IPS-18c (cell line): ENCODE measurements around the gene HOXA2.

Experiments used
- H3K4me3 ChIP-seq: 2 replicates; pipeline ENCODE4 v1.7.0; 2013; ENCODE audit warnings: low read depth, mild to moderate bottlenecking, low read length, moderate library complexity; ENCODE audit not compliant: insufficient read depth
- H3K9me3 ChIP-seq: one replicate; pipeline ENCODE4 v1.6.1; 2013; ENCODE audit warnings: mild to moderate bottlenecking, low read length, moderate library complexity; ENCODE audit not compliant: control insufficient read depth, insufficient read depth

Gene HOXA2

DNA sequence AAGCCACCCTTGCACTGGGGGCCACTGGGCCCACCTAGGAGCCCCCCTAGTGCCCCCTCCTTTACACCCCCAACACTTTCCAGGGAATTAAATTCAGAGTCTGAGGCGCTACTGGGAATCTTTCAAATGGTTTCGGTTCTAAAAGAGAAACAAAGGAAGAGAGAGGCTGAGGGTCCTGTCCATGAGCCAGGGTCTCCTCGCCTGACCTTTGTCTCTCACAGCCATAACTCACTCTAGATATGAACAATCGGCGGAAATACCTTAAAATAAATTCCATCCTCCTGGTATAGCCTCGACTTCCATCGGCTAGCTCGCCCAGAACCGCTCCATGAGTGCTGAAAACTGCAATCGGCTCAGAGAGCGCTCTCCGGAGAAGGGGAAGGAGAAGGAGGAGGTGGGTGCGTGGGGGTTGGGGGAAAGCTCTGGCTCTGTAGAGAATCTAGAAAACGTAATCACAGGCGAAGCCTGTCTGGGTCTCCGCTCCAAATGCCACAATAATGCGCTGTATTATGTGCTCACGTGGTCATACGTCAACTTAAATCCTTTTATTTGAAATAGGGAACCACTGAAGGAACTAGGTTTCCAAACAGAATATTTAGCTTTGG lies 15.5 kb upstream of the HOXA2 start:
- no peak overlapping the region for H3K4me3 ChIP-seq
- peaks cover 10% of the 10 kb centered on the region for H3K9me3 ChIP-seq

DNA sequence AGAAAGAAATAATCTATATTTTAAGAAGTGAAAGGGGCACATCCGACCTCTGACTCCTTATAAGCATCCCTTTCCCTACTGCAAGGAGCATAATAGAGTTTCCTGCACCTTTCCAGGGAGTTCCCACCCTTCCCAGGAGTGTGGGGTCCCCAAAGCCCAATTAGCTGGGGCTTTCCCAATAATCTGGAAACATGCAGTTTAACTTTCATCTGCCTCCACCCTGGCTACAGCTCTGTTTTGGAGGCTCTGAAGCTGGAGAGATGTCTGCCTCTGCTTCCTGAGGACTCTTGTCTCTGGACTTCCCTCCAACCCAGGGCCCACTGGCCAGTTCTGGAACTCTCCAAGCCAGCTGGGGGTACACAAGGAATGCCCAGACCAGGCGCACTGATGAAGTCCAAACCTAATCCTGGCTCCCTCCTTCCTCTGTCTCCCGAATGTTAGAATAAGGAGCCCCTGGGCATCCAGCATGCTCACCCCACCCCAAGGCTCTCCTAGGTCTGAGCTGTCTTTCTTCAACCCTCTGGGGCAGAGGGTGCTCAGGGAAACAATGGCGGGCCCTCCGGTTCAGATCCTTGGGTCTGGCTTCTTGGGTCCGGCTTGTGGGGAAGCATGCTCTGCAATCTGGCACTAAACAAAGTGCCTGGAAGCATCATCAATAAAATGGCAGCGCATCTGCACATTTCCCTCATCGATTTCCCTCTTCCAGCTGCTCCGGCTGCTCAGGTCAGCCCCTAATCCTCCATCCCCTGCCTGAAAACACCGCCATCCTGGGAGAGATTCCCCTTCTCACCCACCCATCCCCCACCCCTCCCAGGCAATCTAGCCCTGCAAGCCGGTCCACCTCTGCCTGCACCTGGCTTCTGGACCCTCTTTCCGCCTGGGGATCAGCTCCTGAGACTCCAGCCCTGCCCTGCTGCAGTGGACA lies 14.7 kb upstream of the HOXA2 start:
- Histone ChIP-seq H3K9me3 (peaks cover 10% of the 10 kb centered on the region), H3K4me3 (no peak overlapping the region)

DNA sequence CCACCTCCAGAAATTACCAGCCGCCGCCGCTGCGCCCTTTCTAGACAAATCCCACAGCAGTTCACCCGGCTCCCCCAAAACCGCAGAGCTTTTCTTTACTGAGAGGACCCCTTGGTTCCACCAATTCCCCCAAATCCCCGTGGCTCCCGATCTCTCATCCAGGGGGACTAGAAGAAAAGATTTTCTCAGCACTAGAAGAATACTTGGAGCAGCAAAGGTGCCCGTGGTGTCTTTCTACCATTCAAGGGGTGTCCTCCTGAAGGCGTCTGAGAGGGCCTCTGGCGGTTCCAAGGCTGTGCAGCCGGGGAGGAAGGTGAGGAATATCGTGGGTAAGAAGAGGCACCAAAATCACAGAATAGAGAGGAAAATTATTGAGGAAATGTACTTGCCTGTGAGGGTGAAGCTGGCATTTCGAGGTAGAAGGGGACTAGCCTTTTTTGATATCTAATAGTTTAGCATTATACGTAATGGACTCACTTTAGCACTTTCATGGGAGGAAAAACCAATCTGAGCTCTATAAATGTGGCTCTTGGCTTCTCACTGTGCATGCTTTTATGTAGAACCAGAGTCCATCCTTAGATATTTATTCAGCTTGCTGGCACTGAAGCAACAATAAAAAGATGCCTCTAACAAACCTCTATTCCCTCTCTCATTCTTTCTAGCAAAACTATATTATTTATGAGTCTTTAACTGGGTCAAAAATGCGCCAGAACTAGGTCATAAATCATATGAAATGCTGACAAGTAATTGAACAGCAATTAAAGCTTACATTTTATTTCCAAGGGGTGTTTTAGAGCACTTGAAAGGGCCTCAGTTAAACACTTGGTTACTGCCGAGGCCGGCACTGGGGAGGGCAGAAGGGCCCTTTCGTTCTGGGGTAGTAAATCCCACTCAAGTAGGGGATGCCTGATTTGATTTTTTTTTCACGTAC lies 13.8 kb upstream of the HOXA2 start:
- H3K4me3 ChIP-seq = no peak overlapping the region
- peaks cover 10% of the 10 kb centered on the region for H3K9me3 ChIP-seq

DNA sequence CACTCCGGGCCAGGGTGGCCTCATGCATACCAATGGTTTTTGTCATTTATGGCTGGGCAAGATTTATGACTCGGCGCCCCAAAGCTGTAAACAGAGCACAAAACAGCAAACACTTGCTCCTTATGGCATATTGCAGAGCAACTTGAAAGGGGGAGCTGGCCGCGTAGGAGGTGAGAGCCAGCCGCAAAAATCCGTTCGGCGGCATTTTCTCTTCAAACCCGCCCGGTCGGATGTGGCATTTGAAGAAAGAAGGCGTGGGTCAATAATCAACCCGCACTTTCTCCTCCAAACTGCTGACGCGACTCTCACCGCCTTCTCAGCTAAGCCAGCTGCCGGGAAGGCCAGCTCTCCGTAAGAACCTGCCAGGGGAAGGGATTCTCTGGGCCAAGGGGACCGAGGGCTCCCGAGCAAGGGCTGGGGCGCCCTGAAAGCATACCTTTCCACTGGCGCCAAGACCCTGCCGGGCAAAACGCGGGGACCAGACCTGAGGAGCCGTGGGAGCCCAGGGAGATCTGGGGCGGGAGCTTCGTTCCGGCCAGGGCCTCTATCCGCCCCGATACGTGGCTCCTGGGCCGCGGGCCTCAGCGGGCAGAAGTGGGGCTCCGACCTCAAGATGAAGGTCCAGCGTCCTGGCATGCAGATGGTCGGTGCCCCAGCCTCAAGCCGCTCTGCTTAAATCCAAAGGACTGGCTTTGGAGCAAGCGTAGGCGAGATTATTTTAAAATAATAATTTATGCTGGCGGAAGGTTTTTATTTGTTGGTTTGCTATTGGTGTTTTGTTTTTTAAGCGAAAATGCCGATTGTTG lies 12.9 kb upstream of the HOXA2 start:
- Histone ChIP-seq H3K9me3 (peaks cover 10% of the 10 kb centered on the region), H3K4me3 (no peak overlapping the region)

DNA sequence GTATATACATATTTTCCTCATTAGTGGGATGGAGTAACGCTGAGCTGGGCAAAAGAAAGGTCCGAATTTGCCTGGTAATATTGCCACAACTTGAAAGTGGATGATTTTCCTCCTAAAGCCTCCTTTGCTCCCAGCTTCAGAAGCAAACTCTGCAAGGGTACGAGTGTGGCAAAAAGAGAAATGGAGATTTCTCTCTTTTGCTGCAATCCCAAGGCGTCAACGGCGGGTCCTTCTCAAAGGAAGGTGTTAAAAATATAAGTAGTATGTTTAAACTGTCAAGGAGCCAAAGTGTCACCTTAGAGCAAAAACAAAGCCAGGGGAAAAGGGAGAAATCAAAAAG lies 12.4 kb upstream of the HOXA2 start:
- Histone ChIP-seq H3K9me3 (peaks cover 10% of the 10 kb centered on the region), H3K4me3 (no peak overlapping the region)

DNA sequence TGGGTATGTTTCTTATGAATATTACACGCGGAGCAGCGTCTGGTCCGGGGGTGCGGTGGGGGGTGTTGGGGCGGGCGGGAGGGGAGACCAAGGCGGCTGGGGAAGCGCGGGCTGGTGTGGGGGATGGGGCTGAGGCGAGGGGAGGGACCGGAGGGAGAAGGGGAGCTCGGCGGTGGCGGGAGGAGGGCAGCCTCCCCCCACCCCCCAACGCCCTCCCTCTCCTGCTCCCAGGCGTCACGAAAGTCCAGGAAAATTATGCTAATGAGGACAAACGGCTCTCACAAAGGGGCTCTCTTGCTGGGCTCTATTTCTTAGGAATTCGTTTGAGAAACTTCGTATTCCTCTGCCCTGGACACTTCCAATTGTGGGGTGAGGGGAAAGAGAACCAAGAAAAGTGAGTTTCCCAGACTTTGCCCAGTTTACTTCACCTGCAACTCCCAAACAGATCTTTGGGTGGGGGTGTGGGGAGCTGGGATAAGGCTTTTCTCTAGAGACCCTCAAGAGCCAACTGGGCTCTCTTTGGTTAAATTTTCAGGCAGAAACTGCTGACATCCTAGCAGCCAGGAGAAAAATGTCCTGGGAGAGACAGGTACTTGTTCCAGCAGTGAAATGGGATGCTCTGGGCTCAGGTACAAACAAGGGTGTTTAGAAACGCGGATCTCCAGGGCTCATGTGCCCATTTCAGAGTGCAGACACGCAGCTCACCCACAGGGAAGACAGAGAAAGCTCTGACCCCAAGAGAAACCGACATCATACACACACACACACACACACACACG lies 11.7 kb upstream of the HOXA2 start:
- peaks cover 10% of the 10 kb centered on the region for H3K9me3 ChIP-seq
- H3K4me3 ChIP-seq = no peak overlapping the region

DNA sequence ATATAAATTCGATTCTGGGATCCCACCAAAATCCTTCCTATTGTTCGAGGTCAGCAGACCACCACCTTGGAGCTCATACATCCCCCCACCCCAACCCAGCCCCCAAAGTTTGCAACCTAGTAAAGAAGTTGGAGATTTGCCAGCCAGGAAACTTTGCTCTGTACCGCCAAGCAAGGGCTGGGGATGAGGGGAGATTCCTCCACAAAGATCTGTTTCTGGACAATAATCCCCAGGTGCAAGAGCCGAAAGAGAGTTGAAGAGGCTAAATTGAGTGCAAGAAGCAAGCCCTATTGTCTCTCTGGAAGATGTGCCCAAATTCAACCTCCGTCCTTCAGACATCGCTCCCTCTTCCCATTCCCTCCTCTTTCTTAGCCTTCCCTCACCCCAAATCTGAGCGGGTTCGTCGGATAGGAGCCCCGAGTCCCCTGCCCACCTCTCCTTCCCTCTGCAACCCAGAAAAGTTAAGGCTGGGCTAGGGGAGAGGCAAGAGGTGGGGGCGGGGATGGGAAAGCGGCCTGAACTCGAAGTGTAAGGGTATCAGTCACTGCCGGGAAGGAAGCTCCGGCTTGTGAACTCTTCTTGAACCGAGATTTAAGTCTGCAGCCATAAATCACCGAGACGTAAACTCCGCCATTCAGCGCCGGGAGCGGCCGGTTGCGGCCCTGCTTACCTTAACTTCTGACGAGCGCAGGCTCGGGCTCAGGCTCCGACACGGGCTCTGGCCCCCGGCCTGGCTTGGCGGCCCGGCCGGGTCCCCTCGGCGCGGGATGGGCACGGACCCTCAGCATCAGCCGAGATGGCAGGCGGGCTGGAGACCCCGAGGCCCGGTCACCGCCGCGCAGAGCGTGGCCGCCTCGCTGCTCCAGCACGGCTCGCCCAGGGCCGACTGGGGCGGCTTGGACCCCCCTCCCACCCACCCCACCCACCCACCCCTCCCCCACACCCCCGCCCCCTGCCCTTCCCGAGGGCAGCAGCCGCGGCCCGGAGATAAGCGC lies 10.8 kb upstream of the HOXA2 start:
- H3K4me3 ChIP-seq = peak overlapping the region; percentile 25

DNA sequence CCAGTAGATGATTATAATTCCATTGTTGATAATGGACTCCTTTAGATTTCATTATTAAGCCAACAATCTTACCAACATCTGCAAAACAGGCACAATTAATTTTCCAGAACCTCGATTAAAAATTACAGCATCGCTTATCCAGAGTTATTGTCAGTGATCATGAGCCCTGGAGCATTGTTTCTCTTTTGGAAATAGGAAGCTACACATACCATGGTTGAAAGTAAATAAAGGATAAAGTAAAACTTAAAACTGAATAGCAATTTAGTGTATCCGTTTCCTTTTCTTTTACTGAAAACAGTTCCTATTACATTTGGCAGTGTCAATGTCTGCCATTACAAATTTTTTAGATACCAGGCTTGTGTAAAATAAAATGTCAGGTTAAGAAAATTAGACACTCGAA lies 9.9 kb upstream of the HOXA2 start:
- Histone ChIP-seq H3K4me3 (no peak overlapping the region), H3K9me3 (peaks cover 10% of the 10 kb centered on the region)

More for the DNA sequence above, 10.8 kb upstream of the HOXA2 start:
- peaks cover 10% of the 10 kb centered on the region for H3K9me3 ChIP-seq

DNA sequence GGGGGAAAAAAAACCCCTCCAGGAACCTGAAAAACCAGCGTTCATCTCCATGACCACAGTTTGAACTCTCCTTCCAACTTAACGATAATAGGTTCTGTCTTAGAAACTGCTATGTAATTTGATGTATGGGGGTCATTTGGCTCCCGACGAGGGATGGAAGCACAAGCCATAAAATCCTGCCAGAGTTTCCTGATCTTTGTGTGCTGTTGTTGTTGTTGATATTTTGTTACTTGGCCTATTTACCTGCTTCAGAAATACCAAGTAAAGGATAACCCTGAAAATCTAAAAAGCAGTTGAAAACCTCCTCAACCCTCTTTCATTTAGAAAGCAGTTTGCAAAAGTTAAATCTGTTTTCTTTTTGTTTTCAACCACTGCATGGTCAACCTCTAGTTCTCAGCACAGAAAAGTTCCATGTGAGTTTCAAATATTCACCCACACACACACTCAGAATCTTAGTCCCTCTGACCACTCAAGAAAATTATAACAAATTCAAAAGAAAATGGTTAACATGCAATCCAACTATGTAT lies 9.3 kb upstream of the HOXA2 start:
- H3K4me3 ChIP-seq = no peak overlapping the region
- peaks cover 10% of the 10 kb centered on the region for H3K9me3 ChIP-seq

DNA sequence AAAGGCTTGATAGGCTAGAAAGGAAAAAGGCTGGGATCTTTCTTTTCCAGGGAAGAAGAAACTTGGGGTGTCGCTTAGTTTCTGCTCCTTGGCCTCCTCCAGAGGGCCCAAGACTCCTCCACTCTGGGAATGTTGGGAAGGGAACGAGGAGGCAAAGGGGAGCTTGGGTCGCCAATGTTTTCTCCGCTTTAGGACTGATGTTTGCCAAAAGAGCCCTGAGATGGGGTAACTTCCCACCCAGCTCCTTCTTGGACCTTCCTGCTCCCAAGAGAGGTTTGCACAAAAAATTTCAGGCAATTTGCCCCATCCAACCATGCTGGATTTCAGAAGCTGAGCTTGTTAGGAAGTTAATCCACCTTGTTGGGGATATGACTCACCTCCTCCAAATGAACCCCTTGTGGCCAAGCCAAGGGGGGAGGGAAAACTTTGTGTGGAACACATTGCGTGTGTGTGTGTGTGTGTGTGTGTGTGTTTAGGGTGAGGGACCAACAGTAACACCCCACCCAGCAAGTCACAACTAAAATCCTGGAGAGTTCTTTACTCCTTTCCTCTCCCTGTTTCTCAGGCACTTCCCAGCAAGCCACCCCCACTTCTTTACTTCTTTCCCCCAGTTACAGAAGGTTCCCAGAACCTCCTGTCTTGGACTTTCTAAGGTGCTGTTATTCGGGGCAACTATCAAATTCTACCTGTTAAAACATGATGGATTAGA lies 8.7 kb upstream of the HOXA2 start:
- no peak overlapping the region for H3K4me3 ChIP-seq

DNA sequence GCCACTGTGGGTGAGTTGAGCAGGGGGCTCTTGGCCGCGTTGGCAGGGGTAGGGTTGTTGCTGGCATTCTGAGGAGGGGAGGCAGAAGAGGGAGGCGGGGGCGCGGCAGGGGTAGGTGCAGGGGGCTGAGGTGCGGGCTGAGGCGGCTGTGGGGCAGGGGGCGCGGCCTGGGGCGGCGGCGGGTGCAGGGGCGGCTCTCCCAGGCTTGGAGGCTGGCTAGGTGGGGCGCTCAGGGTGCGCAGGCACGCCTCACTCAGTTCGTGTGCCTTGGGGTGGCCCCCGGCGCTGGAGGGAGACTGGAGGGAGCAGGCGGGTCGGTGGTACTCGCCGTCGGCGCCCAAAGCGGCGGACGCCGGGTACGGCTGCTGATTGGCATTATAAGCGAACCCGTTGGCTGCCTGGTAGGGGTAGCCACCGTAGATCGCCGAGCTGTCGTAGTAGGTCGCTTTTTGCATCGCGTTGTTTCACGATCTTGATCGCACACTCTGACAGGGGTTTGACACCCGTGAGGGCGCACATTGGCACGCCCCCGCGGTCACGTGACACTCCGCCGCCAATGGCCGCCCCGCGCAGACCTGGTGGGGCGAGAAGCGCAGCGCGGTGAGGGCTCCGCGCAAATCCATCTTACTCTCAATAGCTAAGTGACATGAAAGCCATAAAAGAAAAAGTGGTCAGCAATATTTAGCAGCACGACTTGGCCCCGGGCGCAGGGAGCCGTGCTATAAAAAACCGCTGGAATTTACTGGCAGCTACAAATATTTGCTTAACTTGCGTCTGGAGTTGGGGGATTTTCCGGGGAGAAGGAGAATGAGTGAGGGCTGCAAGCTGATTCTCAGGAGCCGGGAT lies 7.9 kb upstream of the HOXA2 start:
- Histone ChIP-seq H3K9me3 (peaks cover 2% of the 10 kb centered on the region), H3K4me3 (peak overlapping the region; percentile 40; the same call in 1 of the 2 replicates)

More for the DNA sequence above, 8.7 kb upstream of the HOXA2 start:
- peaks cover 10% of the 10 kb centered on the region for H3K9me3 ChIP-seq

DNA sequence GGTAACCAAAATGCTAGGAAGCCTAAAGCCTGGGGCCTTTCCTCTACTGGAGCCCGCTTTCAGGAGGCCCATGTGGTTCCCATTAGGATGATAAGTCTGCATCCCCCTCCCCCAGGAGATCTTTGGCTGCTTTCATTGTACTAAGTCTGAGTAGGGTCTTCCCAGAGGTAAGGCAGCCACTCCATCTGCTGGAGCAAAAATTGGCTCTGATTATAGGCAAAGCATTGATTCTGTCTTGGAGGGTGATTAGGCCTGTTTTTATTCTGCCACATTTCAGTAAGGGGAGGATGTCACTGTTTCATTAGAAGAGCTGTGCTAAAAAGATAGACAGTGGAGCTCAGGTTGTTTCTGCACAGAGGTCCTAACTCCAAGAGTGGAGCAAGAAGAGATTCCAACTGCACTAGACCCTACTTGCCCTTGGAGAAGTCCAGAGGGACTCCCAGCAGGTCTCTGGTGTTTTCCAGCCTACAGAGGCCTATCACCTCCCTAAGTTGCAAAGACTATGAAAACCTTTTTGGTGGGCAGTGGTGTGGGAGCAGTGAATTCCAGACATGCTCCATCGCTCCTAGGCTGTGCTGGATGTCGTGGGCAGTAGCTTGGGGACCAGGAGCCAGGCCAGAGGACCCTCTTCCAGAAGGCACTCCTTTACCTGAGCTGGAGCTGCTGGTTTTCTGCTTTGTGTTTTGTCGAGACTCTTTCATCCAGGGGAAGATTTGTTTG lies 7.1 kb upstream of the HOXA2 start:
- Histone ChIP-seq H3K9me3 (peaks cover 2% of the 10 kb centered on the region), H3K4me3 (no peak overlapping the region)
